HG02885 (cell line): ENCODE measurements around the gene SLC1A2.

Source experiments
- ATAC-seq: cut with Tn5 transposase; IDR thresholded peaks from one replicate; pipeline ENCODE4 v1.9.1; 2021; ENCODE audit warnings: mild to moderate bottlenecking; ENCODE audit not compliant: unreplicated experiment, poor library complexity

SLC1A2 gene

DNA sequence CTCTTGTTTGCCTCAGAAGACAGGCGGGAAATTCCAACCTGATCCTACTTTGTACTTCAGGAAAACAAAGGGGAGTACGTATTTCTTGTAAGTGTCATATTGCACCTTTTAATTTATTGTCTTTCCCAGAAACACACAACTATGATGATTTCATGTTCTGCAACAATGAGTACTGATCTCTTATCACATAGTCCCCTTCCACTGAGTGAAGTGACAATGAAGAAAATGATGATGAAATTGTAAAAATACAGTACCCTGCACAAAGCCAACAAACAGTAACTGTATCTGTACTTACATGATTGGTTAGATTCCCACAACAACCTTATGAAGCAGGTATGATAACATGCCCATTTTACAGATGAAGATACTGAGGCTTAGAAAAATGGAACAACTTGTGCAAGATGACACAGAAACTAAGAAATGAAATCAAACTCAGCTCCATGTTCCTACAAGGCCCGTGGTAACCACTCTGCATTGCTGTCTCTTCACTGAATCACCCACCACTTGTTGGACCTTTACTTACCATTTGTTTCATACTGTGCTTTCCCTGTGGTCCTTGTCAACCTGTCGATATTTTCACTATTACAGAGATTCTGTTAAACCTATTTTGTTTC lies 37.5 kb downstream of the SLC1A2 start:
- ATAC-seq = no peak

DNA sequence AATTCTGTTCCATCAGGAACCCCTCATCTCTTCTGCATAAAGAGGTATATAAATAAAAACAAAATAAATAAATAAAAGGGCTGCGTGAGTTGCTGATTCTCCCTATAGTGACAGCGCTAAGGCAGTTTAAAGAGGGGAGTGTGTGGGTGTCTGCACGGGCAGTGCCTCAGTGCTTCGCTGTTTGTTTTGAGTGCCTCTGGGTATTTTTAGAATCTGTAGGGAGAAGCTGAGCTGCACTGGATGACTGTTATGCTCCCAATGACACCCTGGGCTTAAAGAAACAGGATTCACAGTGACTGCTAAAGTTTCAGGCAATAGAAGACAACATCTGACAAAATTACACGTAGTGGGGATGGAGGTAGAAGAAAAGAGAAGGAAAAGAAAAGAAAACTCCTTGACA lies 38.8 kb downstream of the SLC1A2 start:
- ATAC-seq = no peak

DNA sequence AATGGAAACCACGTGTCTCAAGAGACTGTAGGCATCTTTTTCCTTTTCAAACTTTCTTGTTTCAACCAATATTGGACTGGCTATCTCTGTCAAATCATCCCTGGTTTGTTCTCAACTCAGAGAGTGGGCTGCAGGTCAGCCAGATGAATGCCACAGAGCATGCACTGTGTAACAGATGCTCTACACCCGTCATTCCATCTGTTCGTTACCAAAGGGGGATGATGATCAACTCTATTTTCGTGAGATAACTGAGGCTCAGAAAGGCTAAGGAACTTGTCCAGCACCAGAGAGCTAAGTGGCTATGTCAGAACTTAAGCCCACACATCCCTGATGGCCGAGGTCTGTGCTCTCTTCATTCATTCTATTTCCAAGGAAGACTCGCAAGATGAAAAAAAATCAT lies 42.1 kb downstream of the SLC1A2 start:
- ATAC-seq = no peak

DNA sequence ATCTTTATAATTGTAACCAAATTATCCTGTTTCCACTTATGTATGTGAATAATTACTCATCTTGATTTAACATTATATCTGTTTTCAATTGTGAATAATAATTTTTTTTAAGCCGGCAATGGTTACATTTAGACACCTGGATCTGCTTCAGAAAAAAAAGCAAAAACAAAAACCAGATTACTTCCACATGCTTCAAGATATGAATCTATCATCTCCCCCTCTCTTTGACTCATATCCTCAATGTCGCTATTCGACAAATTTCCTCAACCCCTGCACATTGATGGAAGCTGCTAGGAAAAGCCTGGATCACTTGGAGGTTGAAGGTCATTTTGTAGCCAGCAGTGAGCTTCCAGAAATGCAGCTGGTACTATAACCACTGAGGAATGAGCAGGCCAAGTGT lies 42.7 kb downstream of the SLC1A2 start:
- no peak for ATAC-seq

DNA sequence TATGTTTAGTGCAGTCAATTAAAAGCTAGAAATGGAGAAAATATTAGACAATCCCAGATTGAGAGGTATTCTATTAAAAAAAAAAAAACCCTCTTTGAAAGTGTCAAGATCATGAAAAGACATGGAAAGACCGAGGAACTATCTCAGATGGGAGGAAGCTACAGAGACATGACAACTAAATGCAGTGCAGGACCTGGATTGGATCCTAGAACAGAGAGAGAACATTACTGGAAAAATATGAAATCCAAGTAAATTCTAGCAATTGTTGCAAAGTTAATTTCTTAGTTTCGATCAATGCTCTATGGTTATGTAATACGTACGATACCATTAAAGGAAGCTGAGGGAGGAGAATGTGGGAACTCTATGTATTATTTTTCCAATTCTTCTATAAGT lies 43.2 kb downstream of the SLC1A2 start:
- ATAC-seq = no peak

DNA sequence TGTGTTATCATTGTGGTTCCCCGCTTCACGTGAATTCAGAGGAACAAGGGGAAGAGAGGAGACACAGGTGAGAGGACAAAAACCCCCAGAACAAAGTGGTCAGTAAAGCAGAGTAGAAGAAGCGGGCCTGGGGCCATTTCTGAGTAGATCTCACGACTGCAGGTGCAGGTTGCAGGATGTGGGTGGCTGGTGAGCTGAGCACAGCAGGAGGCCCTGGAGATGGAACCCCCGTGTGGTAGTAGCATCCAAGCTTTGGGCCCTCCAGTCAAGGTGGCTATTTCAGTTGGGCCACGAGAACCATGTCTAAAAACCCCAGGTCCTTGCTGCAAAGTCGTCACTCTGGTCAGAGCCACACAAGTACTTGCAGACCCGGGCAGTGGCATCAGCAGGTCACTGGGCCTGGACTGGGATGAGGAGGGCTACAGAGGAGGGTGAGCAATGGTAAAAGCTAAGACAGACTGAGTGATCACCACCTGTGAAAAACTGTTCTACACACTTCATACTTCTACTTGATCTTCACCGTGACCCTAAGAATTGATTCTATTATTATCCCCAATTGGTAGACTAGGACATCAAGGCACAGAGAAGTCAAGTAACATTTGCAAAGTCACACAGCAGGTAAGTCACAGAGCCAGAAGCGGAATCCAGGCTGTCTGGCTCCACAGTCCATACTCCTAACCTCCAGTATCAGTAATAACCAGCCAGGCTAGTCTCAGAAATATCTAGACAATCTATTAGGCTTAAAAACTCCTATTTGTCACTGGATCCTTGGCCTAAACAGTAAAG lies 43.8 kb downstream of the SLC1A2 start:
- no peak for ATAC-seq

DNA sequence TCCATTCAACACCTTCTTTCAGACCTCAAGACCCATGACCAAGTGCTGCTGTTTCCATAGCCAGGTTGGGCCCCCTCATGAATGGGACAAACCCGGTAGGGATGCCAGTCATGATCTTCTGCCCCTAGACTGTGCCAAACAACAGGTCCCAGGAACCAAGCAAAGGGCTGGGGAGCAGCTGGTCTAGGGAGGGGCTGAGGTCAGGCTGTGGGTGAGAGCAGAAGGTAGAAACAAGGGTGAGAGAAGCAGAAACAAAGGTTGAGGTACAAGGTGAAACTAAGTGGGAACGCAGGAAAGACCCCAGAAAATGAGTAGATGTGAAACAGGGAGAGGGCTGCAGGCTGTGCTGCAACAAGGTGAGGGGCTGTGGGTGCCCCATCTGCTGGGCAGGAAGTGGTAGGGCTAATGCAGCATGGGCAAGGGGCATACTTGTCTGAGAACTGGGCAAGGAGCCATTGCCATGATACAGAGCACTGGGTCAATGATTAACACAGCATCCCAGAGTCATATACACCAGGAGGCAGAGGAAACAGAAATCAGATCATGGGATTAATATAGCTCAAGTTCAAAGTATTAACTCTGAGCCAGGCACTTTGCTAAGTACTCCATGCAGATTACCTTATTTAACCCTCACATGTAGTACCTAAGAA lies 45.9 kb downstream of the SLC1A2 start:
- no peak for ATAC-seq

DNA sequence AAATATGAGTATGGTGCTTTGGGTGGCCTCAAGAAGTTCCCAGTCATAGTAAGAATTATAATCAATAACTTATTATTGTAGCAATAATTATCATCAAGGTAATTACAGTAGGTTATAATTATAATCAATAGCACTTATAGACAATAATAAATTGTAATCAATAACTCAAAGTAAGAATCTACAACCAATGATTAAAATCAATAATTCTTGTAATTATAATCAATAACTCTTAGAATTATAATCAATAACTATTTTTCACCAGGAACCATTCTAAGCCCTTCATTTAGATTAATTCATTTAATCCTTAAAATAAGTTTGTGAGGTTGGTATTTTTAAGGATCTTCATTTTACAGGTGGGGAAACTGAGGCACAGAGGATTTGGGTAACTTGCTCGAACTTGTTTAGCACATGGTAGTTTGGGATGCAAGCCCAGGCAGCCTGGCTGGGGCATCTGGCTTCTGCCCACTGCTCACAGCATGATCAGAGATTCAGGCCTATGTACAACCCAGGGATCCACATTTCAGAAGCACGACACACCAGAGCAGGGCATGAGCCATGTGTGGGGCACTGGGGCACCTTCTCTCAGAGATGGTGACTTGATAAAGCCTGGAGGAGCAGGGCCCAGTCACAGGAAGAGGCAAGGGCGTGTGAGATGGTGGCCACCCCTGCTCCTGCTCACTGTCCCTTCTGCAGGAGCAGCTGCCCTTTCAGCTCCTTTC lies 46.6 kb downstream of the SLC1A2 start:
- ATAC-seq = no peak

DNA sequence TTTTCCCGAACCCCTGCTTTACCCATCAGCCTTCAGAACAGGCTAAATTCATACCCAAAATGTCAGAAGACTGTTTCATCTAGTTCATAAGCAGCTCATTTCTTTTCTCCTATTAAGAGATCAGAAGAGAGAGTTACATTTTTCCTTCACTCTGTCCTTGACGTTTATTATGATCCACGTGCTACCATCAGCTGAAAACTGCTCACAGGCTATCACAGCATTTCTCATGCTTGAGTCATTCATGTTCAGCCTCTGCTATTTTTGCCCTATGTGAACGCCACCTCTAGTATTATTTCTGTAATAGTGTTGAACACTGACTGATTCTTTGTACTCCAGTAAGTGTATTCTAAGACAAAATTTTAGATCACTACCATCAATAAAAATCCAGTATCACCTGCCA lies 51.9 kb downstream of the SLC1A2 start:
- ATAC-seq = no peak

DNA sequence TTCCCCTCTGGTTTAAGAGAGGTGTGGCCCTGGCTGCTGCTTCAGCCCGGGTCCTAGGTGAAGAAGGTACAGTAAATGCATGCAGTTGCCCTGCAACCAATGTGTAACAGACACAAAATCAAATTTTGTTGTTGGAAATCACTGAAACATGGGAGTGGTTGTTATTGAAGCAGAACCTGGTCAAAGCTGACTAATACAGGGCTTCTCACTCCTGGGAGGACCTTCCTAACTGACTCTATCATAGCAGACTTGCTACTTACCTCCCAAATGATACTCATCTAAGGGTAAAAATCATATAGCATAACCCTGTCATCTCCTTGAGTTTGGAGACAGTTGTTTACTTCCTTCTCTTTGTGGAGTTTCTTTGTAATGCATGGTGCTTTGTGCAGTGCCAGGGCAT lies 52.6 kb downstream of the SLC1A2 start:
- ATAC-seq = no peak

DNA sequence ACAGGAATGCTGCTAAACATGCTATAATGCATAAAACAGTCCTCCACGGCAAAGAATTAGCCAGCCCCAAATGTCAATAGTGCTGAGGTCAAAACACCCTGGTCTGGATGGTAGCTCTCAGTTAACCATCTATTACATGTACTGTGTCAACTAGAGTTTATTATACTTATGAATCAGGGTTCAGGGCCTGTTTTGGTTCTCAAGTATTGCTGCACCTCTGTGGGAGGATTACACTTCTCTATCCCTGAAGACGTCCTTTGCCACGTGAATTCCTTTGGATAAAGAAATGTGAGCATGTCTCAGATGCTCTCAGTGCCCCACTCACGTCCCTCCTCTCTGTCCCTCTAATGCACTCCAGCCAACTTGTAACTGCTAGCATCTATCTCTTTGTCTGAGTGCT lies 53.4 kb downstream of the SLC1A2 start:
- ATAC-seq = no peak

DNA sequence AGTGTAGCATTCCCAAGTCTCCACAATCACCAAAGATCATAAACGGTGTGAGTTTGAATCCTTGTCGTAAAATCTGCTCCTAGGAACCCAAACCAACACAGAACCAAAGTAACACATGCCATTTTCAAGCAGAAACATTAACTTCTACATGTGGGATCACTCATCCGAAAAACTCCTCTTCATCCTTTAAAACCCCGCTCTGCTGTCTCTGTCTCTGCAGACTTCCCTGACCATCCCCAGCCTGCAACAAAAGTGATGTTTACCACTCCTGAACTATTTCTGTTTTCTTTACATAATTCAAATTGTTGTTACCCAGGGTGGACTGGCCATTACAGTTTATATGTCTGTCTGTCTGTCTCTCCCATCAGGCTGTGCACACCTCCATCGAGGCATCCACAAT lies 54.0 kb downstream of the SLC1A2 start:
- ATAC-seq = no peak

DNA sequence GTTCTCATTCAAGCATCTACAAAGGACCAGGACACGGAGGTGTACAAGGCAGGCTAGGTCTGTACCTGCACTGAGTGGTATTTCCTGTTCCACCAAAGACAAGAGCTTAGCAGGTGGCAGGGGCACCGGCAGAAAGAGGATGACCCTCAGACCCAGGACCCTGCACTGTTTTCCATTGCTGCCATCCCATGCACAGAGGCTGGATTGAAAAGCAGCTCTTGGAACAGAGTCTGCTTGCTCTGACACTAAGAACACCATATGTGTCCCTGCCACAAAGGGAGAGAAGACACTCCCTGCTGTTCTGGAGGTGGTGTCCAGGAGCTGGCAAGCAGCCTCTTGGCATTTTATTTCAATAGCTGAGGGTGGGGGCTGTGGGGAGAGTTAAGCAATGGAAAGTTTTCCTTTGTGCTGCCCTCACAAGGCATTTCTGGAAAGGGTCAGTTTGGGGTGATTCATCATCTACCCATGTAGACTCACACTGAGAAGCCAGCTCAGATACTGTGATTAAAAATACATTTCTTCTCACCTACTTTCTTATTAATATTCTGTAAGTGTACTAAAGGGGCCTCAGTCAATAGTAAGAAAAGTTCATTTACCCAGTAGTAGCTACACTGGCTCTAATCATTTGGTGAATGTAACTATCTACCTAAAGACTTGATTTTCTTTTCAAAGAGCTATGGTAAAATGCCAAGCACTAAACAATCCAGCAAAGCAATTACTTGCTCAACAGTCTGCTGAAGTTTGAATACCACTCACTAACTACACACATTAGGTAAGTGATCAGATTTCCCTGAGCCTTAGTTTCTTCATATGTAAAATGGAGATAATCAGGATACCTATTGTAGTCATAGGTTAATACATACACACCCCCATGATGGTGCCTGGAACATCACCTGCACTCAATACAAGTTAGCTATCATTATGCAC lies 55.2 kb downstream of the SLC1A2 start:
- no peak for ATAC-seq

DNA sequence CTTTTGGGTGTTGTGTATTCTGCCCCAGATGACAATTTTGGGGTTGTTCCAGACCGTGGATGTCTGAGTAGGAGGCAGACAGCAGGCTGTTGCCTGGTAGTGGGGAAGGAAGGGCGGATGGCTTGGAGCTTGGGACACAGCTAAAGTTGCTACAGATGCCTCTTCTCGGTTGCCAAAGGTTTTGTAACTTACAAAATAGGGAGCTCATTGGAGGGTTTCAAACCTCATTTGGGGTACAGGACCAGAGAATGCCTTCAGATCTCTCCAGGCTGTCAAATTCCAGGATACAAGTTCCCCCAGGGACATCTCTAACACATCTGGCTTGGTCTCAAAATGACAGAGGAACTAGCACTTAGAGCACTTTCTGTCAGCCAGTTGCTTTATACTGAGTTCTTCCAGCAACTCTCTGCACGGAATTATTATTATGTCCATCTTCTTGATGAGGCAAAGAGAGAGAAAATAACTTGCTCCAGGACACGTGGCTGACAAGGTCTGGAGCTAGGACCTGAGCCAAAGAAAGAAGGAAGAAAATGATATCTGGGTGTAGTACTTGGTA lies 56.0 kb downstream of the SLC1A2 start:
- no peak for ATAC-seq

DNA sequence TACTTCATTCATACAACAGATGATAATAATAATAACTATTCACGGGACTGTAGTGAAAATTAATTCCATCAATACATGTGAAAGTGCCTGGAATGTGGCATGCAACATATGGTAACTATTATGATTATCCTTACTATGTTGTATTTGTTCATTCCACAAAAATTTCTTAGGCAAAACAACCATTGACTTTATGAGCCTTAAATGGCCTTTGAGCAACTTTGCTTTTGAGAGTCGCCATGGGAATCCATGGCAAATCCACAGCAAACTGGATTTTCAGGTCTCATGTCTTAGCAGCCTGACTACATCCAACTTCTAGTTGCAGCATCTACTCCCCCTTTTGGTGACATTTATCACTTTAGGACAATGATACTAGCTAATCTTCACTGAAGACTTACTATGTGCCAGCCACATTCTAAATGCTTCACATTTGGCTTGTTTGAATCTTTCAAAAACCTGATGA lies 56.8 kb downstream of the SLC1A2 start:
- no peak for ATAC-seq

DNA sequence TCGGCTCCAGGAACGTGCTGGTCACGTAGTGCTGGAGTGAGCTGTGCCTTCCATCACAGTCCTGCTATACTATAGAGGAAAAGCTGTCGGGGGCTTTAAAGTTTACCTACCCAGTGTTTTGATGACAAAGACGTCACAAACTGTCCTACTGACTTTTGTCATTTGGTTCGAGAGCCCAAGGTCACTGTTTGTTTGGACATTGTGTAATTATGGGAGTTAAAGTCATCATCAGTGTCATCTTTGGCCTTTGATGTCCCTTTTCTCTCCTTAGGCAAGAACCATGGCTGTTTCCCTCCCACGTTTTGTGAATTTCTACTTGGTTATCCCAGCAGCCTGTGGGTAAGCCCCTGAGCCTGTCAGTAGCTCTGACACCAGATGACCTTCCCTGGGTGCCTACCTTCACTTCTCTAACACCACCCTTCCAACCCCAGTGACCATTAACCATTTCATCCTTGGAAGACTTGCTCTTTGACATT lies 59.3 kb downstream of the SLC1A2 start:
- no peak for ATAC-seq

DNA sequence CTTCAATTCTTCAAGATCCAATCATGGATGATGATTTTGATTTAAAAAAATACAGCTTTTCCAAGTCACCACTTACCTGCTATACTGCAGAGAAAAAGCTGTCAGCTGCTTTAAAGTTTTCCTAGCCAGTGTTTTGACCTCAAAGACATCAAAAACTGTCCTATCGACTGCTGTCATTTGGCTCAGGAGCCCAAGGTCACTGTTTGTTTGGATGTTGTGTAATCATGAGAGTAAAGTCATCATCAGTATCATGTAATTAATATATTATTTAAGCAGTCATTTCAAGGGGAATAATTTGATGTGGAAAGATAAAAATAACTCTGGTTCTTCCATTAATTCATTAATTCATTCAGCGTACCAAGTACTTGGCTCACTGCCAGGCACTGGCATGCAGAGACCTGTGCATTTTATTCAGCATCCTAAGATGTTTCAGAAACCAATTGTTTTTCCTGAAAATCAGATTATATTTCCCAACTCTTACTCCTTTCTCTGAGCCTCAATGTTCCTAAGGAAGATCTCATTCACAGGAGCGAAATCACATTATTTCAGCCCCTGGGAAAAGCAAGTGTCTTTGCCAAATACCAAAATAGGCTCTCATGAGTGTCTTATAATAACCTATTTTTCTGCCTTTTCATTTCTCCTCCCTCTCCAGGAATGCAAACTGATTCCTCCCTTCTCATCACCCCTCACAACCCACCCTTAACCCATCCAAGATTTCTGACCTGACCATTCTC lies 59.9 kb downstream of the SLC1A2 start:
- ATAC-seq = no peak

DNA sequence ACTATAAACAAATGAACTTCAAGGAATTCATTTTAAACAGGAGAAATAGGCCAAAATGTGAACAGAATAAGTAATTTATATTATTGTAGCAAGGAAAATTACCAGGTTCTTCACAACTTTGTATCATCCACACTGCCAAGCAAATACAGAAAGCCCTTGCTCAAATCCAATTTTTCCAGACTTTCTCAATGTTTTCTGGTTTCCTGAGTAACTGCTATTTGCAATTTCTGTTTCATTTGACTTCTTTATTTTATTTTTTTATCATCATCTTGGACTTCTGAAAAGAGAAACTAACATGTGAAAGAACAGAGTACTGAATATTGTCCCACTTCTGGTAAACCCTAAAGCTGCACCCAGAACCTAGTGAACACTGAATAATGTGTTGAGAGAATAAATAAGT lies 61.0 kb downstream of the SLC1A2 start:
- ATAC-seq = no peak

DNA sequence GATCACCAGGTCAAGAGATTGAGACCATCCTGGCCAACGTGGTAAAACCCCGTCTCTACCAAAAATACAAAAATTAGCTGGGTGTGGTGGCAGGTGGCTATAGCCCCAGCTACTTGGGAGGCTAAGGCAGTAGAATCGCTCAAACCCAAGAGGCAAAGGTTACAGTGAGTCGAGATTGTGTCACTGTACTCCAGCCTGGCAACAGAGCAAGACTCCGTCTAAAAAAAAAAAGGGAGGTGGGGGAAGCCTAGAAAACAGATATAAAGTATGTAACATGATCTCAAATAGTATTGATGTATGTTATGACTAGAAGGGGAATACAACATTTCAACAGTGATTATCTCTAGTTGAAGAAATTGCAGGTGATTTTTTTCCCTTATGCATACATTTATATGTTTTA lies 61.4 kb downstream of the SLC1A2 start:
- ATAC-seq = no peak
